ENCODE data around the gene GSG1.
A peak's percentile ranks its signal among the peaks of the same experiment; 100 is the strongest.
"Not testable (repeated sequence)": the region's sequence is repeated elsewhere in the genome, so short reads cannot be mapped to it uniquely, and the experiment has no call there.

GSG1 gene

GRCh38 chr12:13093848-13094220, 9.6 kb downstream of the GSG1 start:
- DNase-seq (ENCODE audit: low read depth, low spot score): no peak
- H3K9ac ChIP-seq (ENCODE audit: insufficient read length): no peak overlapping the region
- no peaks in the 10 kb centered on the region for H3K9me3 ChIP-seq (ENCODE audit: low read depth, low read length)
- no peaks in the 10 kb centered on the region for H3K36me3 ChIP-seq (ENCODE audit: insufficient read depth, low read length)
- no peak overlapping the region for H3K4me3 ChIP-seq
- TF ChIP-seq EZH2 (IDR thresholded peaks at IDR 0.05): no peak
- TF ChIP-seq FOXP2 (optimal IDR thresholded peaks at IDR 0.05; ENCODE audit: control extremely low read depth, extremely low read length, insufficient read depth): no peak
- TF ChIP-seq POLR2AphosphoS5 (IDR thresholded peaks at IDR 0.05; ENCODE audit: borderline replicate concordance, low read depth, low read length): no peak
- no peak overlapping the region for H3K27ac ChIP-seq

- Histone ChIP-seq H3K9ac (ENCODE audit: insufficient read length) (no peak overlapping the region), H3K36me3 (ENCODE audit: insufficient read depth, low read length) (no peaks in the 10 kb centered on the region), H3K4me3 (no peak overlapping the region), H3K27ac (no peak overlapping the region), H3K9me3 (ENCODE audit: low read depth, low read length) (no peaks in the 10 kb centered on the region)
- no peak for TF ChIP-seq POLR2AphosphoS5 (IDR thresholded peaks at IDR 0.05; ENCODE audit: borderline replicate concordance, low read depth, low read length)
- no peak for TF ChIP-seq EZH2 (IDR thresholded peaks at IDR 0.05)
- TF ChIP-seq FOXP2 (optimal IDR thresholded peaks at IDR 0.05; ENCODE audit: control extremely low read depth, extremely low read length, insufficient read depth): no peak
- no peak for DNase-seq (ENCODE audit: low read depth, low spot score)
These were observed 10.1 kb downstream of the GSG1 start for GRCh38 chr12:13093191-13093847.

- DNase-seq (ENCODE audit: low read depth, low spot score): no peak
- TF ChIP-seq POLR2AphosphoS5 (IDR thresholded peaks at IDR 0.05; ENCODE audit: borderline replicate concordance, low read depth, low read length): no peak
- TF ChIP-seq EZH2 (IDR thresholded peaks at IDR 0.05): no peak
- no peak for TF ChIP-seq FOXP2 (optimal IDR thresholded peaks at IDR 0.05; ENCODE audit: control extremely low read depth, extremely low read length, insufficient read depth)
- Histone ChIP-seq H3K9me3 (ENCODE audit: low read depth, low read length) (no peaks in the 10 kb centered on the region), H3K9ac (ENCODE audit: insufficient read length) (no peak overlapping the region), H3K36me3 (ENCODE audit: insufficient read depth, low read length) (no peaks in the 10 kb centered on the region), H3K27ac (no peak overlapping the region), H3K4me3 (no peak overlapping the region)
These were observed 11.6 kb downstream of the GSG1 start for GRCh38 chr12:13091832-13092231.

- H3K27ac ChIP-seq: no peak overlapping the region
- no peak overlapping the region for H3K9ac ChIP-seq (ENCODE audit: insufficient read length)
- H3K9me3 ChIP-seq (ENCODE audit: low read depth, low read length): no peaks in the 10 kb centered on the region
- TF ChIP-seq FOXP2 (optimal IDR thresholded peaks at IDR 0.05; ENCODE audit: control extremely low read depth, extremely low read length, insufficient read depth) (no peak), POLR2AphosphoS5 (IDR thresholded peaks at IDR 0.05; ENCODE audit: borderline replicate concordance, low read depth, low read length) (no peak), EZH2 (IDR thresholded peaks at IDR 0.05) (no peak)
- no peak for DNase-seq (ENCODE audit: low read depth, low spot score)
- H3K36me3 ChIP-seq (ENCODE audit: insufficient read depth, low read length): no peaks in the 10 kb centered on the region; the same call in 1 of the 2 replicates
- H3K4me3 ChIP-seq: no peak overlapping the region
These were observed 13.4 kb downstream of the GSG1 start for GRCh38 chr12:13090054-13090453.

GRCh38 chr12:13088496-13088895, 15.0 kb downstream of the GSG1 start:
- Histone ChIP-seq H3K9me3 (ENCODE audit: low read depth, low read length) (no peaks in the 10 kb centered on the region), H3K27ac (no peak overlapping the region), H3K4me3 (peak overlapping the region; percentile 22; the same call in 1 of the 2 replicates), H3K9ac (ENCODE audit: insufficient read length) (no peak overlapping the region), H3K36me3 (ENCODE audit: insufficient read depth, low read length) (no peaks in the 10 kb centered on the region; the same call in 1 of the 2 replicates)
- TF ChIP-seq POLR2AphosphoS5 (IDR thresholded peaks at IDR 0.05; ENCODE audit: borderline replicate concordance, low read depth, low read length) (no peak), EZH2 (IDR thresholded peaks at IDR 0.05) (no peak), FOXP2 (optimal IDR thresholded peaks at IDR 0.05; ENCODE audit: control extremely low read depth, extremely low read length, insufficient read depth) (no peak)
- no peak for DNase-seq (ENCODE audit: low read depth, low spot score)

GRCh38 chr12:13087766-13088165, 15.7 kb downstream of the GSG1 start:
- H3K36me3 ChIP-seq (ENCODE audit: insufficient read depth, low read length): no peaks in the 10 kb centered on the region; the same call in 1 of the 2 replicates
- no peak overlapping the region for H3K27ac ChIP-seq
- H3K9me3 ChIP-seq (ENCODE audit: low read depth, low read length): no peaks in the 10 kb centered on the region
- no peak for DNase-seq (ENCODE audit: low read depth, low spot score)
- no peak for TF ChIP-seq EZH2 (IDR thresholded peaks at IDR 0.05)
- TF ChIP-seq POLR2AphosphoS5 (IDR thresholded peaks at IDR 0.05; ENCODE audit: borderline replicate concordance, low read depth, low read length): no peak
- TF ChIP-seq FOXP2 (optimal IDR thresholded peaks at IDR 0.05; ENCODE audit: control extremely low read depth, extremely low read length, insufficient read depth): no peak
- H3K4me3 ChIP-seq: no peak overlapping the region
- no peak overlapping the region for H3K9ac ChIP-seq (ENCODE audit: insufficient read length)

- no peak for TF ChIP-seq EZH2 (IDR thresholded peaks at IDR 0.05)
- TF ChIP-seq POLR2AphosphoS5 (IDR thresholded peaks at IDR 0.05; ENCODE audit: borderline replicate concordance, low read depth, low read length): no peak
- TF ChIP-seq FOXP2 (optimal IDR thresholded peaks at IDR 0.05; ENCODE audit: control extremely low read depth, extremely low read length, insufficient read depth): no peak
- Histone ChIP-seq H3K27ac (no peak overlapping the region), H3K36me3 (ENCODE audit: insufficient read depth, low read length) (no peaks in the 10 kb centered on the region; the same call in 1 of the 2 replicates), H3K9ac (ENCODE audit: insufficient read length) (no peak overlapping the region), H3K4me3 (no peak overlapping the region), H3K9me3 (ENCODE audit: low read depth, low read length) (no peaks in the 10 kb centered on the region)
- no peak for DNase-seq (ENCODE audit: low read depth, low spot score)
These were observed 17.3 kb downstream of the GSG1 start for GRCh38 chr12:13085968-13086686.

- Histone ChIP-seq H3K36me3 (ENCODE audit: insufficient read depth, low read length) (no peaks in the 10 kb centered on the region; the same call in 1 of the 2 replicates), H3K9me3 (ENCODE audit: low read depth, low read length) (no peaks in the 10 kb centered on the region), H3K27ac (no peak overlapping the region), H3K4me3 (no peak overlapping the region), H3K9ac (ENCODE audit: insufficient read length) (no peak overlapping the region)
- TF ChIP-seq POLR2AphosphoS5 (IDR thresholded peaks at IDR 0.05; ENCODE audit: borderline replicate concordance, low read depth, low read length) (no peak), FOXP2 (optimal IDR thresholded peaks at IDR 0.05; ENCODE audit: control extremely low read depth, extremely low read length, insufficient read depth) (no peak)
- DNase-seq (ENCODE audit: low read depth, low spot score): no peak
These were observed 18.4 kb downstream of the GSG1 start for GRCh38 chr12:13084898-13085640.

- not testable (repeated sequence) for DNase-seq (ENCODE audit: low read depth, low spot score); H3K4me3 ChIP-seq
These were observed 19.8 kb downstream of the GSG1 start for GRCh38 chr12:13083638-13084037.

More at GRCh38 chr12:13083638-13084037, 19.8 kb downstream of the GSG1 start:
- H3K9ac ChIP-seq (ENCODE audit: insufficient read length); H3K9me3 ChIP-seq (ENCODE audit: low read depth, low read length); H3K36me3 ChIP-seq (ENCODE audit: insufficient read depth, low read length); H3K27ac ChIP-seq: not testable (repeated sequence)
